ENCODE measurements around the gene AGAP2.

The AGAP2 gene

DNA sequence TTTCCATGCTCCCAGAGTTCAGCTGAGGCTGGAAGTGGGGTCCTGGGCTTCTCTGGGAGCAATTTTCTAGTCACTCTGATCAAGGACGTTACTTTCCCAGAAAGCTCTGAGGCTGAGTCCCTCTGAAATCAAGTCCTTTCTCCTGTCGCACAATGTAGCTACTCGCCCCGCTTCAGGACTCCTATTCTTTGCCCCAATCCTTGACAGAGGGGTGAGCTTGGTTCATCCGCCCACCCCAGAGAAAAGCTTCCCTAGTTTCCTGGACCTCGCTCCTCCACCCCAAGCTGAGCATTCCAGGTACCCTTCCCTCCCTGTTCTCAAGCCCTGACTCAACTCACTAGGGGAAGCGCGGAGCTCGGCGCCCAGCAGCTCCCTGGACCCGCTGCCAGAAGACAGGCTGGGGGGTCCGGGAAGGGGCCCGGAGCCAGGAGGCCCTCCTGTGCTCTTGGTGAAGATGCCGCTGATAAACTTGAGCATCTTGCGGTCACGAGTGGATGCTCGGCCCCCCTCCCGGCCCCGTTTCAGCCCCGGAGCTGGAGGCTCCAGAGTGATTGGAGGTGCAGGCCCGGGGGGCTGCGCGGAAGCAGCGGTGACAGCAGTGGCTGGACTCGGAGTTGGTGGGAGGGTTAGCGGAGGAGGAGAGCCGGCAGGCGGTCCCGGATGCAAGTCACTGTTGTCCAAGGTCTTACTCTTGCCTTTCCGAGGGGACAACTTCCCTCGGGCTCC is 1.6 kb downstream of the AGAP2 start:
- DNase-seq (ENCODE audit: low read depth) = no peak

DNA sequence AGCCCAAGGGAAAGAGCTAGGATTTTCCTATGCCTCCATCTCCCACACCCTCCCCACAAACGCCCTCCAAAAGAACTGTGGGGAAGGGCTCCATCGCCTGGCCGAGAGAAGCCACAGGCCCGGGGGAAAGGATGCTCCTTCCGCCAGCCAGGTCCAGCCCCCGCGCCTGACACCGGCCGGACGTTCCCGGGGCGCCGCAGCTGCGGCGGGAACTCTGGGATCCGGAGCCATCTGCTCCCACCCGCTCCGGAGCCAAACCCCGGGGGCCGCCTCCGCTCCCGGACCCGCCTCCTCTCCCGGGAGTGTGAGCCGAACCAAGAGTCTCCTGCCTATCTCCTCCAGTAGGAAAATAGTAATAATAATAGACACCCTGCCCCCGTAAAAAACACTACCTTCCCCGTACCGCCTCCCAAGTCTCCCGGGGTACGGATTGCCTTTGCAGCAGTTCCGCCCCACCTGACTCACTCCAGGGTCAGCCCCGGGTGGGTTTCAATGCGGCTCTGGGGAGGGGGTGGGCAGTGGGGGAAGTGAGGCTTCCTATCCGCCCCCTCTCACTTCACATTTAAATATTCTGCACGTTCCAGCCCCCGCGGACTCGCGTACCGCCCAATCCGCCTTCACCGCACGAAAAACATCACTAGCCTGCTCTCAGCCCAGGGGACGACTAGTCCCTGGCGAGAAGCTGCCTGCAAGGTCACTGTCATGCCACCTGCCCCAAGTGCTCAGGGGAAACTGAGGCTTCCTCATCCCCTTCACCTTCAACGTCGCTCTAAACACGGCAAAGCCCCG is 2.4 kb downstream of the AGAP2 start:
- no peak for DNase-seq (ENCODE audit: low read depth)

DNA sequence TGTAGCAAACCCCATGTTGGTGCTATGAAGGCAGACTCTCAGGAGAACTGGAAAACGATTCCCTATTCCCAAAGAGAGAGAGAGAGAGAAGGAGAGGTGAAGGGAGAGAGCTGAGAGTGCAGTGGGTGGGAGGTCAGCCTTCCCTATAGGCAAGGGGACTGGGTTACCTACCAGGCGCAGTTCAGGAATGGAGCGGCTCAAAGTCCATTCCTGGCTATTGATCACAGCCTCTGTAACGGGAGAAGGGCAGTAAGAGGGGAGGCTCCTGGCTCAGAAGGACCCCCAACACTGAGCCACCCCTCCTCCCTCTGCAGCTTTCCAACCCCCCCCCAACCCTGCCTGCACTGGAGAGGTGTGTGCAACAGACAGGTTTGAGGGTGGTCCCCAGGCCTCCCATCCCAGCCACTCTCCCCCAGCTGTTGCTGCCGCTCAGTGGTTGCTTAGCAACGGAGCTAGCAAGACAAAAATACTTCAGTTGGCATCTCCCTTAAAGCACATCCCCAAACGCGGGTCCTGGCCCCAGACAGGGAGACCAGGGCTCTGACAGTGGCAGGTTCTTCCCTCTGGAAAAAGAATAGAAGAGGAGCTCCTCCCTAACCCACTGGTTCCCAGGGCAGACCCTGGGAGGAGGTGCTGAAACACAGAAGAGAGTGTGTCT is 3.2 kb downstream of the AGAP2 start:
- no peak for DNase-seq (ENCODE audit: low read depth)

DNA sequence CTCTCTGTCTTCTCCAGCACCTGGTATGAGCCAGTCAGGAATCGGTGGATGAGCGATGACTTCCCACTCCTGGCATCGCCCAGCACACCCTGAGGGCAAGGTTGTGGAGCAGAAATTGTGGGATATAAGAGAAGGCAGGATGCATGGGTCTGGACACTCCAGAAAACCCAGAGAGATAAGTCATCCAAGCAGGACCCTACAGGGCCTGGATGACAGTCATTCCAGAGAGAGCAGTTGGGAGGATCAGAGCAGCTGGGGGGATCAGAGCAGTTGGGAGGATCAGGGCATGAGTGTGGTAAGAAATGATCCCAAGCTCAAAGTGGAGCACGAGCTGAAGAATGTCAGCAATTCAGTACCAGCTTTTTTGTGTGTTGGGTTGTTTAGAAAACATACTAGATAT is 4.0 kb downstream of the AGAP2 start:
- DNase-seq (ENCODE audit: low read depth) = no peak

DNA sequence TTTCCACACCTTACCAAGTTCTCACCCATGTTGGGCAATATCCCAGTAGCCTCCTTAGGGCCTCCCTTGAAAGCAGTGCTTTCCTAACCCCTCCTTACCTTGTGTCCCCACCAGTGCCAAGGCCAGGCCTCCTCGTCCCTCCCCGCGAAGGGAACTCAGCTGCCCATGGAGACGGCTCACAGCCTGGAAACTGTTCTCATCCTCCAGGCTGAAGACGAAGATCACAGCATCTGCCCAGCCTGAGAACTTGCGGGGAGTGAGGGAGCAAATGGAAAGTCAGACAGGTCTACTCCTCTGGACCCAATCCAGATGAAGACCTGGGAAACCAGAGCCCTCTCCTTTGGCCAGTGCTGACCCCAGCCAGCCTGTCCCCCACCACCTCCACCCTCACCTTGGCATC is 4.6 kb downstream of the AGAP2 start:
- DNase-seq (ENCODE audit: low read depth) = no peak

DNA sequence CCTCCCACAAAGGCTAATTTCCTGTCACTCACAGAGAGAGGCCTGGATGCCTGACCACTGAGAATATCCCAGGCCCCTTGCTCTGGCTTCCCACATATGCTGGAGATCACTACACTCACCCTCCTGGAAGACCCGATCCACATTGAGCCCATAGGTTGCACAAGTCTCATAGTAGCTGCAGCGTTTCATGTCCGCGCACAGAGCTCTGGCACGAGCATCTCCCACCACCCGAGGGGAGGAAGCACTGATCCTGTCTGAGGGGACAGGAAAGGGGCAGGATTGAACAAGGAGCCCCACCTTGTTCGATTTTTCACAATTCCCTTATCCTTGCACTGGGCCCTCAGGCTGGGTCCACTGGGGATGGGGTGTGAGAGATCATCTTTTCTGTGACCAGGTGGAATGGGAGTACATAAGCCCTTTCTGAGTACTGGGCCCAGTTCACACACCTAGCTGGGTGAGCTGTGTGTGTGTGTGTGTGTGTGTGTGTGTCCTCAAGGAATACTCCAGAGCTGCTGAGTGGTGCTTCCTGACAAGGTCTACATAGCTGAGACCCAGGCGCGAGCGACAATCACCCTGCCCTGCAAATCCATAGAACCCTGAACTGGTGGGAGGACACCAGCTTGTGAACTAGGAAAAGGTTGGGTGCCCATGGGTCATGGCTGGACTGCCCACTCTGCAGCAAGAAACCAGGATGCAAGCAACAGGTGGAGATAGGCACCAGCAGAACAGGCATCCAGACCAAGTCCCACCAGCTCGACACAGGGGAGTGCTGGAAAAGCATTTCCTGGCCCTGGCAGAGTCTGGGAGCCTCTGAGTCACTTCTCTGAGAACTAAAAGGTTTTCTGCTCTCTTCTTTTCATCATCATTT is 5.6 kb downstream of the AGAP2 start:
- DNase-seq (ENCODE audit: low read depth) = no peak

DNA sequence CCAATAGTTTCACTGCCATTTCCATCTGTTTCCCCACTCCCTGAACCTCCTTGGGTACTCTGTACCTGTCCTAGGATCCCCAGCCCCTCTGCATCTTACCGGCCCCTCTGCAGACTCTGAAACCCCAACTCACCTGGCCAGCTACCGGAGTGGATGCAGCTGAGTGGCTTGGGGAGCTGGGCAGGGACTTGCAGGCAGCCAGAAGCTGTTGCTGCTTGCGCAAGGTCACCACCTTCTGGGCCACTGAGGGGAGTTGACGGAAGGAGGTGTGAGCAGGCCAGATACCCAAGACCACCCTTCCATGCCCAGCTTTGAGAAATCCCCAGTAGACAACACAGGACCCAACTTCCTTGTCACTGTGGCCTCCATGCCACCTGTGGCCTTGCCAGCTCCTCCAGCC is 6.3 kb downstream of the AGAP2 start:
- no peak for DNase-seq (ENCODE audit: low read depth)

DNA sequence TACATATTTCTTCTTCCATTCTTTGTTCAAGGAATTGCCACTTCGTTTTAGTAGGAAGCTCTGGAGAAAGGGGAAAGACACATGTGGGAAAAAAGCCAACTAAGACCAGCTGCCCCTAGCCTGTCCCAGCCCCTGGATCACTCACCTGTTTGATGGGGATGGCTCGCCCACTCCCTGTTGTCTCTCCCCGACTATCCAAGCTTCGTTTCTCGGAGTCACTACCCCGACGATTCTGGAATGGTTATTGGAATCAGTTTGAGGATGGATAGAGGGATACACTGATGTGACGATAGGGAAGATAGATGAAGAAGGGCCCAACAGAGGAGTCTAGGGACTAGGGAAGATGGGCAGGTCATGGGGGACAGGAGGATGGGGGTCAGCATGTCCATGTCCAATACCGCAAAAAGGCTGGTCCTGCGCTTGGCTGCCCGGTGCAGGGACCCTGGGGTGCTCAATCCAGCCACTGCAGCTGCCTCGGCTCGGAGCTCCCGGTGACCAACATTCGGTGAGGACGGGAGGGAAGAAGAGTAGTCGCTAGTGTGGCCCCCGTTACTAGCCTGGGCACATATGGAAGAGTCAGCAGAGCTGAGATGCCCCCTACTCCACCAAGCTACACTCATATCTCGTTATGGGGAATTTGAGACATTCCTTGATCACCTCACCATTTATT is 7.0 kb downstream of the AGAP2 start:
- DNase-seq (ENCODE audit: low read depth) = no peak

DNA sequence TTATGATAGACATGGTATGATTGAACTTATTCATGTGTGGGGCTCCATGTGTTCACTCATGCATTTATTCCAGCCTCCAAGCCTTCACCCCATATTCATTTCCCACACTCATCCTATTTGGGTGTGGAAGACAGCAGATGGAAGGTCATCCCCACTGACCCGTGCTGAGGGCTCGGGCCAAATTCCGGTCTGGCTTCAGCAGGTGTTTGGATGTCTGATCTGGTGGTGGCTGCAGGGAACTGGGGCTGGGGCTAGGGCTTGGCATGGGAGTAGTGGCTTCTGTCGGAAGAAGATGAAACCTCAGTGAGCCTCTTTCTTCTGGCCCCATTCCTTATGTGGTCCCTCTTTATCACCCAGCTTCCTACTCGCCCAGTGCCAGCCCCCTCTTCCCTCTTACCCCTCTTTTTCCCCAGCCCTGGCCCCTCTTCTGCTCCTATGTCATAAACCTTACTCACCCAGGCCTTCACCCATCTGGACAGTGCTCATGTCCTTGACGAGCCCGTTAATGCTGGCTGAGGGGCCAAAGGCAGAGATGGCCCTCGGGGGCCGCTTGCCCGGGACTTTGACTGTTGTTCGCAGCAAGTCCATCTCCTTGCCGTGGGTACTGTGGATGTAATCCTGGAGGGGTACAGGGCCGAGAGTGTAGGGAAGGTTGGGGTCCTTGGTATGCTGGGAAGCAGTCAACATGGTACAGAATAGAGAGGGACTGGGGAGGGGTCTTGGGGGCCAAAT is 8.0 kb downstream of the AGAP2 start:
- no peak for DNase-seq (ENCODE audit: low read depth)

DNA sequence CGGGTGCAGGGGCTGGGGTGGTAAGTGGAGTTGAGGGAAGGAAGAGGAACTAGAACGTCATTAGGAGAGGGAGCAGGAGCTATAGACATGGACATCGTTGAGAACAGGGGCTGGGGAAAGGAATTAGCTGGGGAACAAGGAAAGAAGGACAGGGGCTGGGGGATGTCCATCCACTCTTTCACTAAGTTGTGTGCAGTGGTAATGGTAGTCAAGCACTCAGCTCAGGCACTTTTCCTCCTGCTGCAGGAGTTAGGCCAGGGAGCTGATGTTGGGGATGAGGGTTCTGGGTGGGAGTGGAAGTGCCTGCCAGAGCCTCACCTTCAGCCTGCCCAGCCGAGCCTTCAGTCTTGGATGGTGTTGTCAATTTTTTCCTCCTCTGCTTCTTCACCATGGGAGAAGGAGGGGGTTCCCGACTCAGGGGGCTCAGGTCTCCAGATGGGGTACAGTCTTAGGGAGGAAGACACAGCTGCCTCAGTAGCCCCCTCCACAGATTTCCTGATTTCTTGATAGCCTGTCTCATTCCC is 9.2 kb downstream of the AGAP2 start:
- no peak for DNase-seq (ENCODE audit: low read depth)

DNA sequence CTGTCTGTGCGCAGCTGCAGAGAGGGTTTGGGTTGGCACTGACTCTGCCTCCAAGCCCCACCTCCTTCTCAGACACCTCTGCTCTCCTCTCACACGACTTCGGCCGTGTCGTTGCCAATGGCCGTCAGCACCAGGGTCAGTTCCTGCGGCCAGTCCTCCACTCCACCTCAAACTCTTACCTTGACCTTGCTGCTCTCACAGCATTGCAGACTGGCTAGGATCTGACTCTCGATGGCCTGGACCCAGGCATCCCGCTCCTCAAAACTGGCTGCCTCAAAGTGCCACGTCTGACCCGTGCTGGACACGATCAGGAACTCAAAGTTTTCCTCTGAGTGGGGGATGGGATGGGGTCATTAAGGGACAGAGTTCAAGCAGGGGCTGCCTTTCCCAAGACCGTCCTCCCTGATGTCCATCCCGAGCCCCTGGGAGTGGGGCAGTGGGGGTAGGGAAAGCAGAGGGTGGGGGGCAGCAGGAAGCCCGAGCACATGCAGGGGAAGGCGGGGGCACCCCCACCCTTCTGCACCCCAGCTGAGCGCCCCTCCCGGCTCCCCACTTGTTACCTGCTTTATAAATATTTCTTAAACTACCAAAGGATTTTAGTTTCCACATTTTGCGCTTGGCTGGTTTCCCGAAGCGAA is 10.7 kb downstream of the AGAP2 start:
- no peak for DNase-seq (ENCODE audit: low read depth)

DNA sequence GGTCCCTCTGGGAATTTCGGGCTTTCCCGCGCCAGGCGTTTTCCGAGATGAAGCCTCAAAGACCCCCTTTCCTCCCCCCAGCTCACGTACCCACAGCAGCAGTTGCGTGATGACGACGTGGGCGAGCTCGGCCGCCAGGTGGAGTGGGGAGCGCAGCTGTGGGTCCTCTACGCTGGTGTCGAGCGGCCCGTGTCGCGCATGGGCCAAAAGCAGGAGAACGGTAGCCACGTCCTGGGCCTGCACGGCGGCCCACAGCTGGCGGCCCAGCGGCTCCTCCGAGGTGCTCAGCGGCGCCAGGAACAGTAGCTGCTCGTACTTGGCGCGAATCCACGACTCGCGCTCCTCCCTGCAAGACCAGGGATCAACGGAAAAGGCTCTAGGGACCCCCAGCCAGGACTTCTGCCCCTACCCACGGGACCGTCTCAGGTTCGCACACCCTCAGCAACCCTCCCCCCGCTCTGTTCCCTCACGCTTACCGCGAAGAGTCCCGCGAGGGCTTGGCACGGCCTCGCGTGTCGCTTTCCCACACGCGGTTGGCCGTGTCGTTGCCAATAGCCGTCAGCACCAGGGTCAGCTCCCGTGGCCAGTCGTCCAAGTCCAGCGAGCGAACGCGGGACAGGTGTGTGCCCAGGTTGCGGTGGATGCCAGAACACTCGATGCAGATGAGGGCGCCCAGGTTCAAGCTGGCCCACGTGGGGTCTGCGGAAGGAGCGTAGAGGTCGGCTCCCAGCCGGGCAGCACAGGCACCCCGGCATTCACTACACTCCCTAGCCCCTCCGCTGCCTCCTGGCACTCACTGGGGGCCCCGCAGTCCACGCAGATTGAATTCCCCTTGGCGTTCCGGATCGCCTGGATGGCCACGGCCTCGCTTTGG is 11.4 kb downstream of the AGAP2 start:
- DNase-seq (ENCODE audit: low read depth) = no peak

DNA sequence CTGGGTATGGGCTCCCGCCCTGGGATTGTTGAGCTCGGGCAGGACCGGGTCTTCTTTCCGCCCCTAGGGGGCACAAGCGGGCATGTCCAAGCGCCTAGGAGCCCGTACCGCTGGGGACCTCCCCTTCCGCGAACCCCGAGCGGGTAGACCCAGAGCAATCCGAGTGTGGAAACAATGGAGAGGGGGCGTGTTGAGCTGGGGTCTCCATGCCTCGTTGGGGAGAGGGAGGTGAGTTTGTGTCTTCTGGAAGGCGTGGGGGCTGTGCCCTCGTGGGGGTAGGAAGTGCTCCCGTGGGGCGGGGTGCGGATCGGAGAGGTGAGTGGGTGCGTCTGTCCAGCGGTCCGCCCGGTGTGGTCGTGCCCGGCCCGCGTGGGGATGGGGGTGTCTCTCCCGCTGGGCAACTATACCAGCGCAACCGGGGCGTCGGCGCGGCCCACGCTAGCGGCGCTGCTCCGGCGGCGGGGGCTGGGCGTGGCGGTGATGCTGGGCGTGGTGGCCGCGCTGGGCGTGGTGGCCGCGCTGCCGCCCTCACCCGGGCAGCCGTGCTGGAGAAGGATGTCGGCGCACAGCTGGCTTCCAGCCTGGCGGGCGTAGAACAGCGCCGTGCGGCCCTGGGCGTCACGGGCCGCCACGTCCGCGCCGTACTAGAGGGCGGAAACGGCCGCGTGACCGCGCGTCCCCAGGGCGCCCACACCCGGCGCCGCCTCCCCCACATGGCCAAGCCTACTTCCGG is 12.2 kb downstream of the AGAP2 start:
- peak; percentile 68 for DNase-seq (ENCODE audit: low read depth)

DNA sequence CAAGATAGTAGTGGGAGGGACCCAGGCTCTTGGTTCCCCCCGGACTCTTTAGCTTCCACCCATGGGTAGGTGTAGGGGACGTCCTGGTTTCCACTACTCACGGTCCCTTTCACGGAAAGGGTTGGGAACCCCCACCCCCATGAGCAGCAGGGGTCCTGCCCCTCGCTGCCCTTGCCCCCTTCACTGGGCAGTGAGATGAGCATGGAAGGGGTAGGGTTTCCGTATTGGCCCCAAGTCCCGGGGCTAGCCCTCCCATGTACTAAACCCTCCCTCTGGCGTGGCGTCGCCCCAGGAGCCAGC is 12.7 kb downstream of the AGAP2 start:
- no peak for DNase-seq (ENCODE audit: low read depth)

DNA sequence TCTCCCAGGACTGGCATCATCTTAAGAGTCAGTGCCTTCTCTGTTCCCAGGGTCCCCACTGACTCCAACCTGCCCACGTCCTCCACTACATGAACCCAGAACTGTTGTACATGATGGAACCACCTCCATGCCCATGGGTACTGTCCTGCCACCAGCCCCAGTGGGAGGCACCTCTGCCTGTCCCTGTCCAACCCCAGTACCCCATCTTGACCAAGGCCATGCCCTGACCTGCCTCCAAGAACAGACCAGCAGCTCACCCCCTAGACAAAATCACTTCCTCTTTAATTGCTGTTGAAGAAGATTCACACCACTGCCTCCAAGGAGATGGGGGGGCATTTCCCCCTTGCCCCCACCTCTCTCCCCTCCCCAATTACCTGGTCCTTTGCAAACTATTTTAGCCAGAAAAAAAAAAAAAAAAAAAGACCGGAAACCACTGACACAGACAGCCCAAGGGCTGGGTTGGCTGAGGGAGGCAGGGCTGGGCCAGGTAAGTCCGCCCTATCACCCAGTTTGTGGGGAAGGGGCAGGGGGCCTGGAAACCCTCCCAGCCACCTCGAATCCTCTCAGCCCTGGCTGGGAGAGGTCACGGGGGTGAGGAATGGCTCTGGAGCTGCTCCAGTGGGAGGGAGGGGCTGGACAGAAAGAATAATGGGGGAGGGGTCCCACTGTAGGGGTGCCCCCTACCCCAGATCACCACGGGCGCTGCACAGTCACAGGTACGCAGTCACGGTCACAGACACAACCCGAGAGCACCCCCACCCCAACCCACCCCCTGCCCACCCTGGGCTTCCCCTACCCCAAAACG is 13.4 kb downstream of the AGAP2 start:
- no peak for DNase-seq (ENCODE audit: low read depth)

DNA sequence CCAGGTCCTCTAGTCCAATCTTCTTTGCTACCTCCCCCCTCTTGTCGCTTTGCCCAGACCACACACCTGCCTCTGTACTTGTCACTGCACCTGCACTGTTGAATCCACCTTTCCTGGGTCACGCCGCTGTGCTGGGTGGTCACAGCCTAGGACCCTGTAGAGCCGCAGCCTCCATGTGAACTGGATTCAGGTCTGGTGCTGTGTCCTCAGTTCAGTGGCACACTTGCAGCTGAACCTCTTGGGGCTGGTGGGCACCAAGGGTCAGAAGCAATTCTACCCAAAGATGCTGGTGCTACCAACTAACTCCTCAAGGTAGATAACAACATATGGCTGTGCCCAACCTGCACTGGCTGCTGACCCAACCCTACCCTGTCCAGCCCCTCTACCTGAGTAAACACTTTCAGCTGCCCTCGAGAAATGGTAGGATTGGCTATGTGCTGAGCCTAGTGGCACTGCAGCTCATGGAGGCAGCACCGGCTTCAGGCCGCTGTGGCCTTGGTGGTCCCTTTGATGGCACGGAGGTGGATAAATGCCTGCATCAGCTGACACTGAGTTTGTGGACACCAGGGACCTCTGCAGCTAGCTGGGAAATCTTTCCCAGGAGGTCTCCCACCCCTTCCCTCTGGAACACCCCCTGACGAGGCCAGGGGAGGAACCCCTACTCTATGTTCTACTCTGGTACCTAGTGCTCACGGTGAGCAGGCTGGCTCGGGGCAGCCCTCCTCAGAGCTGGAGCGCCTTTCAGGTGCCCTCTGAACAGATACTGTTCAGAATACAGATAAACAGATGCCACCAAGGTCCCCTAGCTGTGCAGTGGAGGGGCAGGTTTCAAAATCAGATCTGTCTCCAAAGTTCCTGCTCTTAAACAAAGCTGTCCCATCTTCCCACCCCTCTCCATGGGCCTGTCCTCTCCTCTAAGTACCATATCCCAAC is 14.3 kb downstream of the AGAP2 start:
- no peak for DNase-seq (ENCODE audit: low read depth)

DNA sequence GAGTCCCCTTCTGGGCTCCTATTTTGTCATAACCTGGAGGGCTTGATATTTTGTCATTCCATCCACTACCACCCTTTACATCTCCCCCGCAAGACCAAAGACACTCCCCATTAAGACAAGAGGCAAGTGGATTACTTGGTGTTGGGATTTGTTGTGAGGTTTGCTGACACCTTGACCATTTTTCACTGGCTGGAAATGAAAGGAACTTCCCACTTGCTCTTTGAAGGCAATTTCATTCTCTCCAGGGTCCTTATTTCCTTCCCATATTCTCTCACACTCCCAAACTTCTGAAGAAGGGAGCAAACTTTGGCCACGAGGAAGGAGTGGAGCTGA is 14.9 kb downstream of the AGAP2 start:
- no peak for DNase-seq (ENCODE audit: low read depth)

All from HS-27A (cell line).